ENCODE results near the gene SIM2. TPM values are rescaled to one million over a fixed set of nuclear protein-coding genes. Genes with fewer than 3 reads are reported as not detected.

The SIM2 gene
- total and polyA plus RNA-seq, 2 donors (not counting 1 experiment from before 2014, with no cell fraction given): 0.22 TPM; not detected in 1

GRCh38 chr21:36664662-36664990 lies 34.3 kb upstream of the SIM2 start:
- Histone ChIP-seq H3K4me1 (ENCODE audit: control insufficient read depth, extremely low read depth, insufficient read depth, low read length) (no peaks in the 10 kb centered on the region), H3K4me3 (replicated peaks in 1 of 4; ENCODE audit: control extremely low read depth in 1 of 4, insufficient read depth in 1 of 4, low read depth in 3 of 4, low read length in 4 of 4) (no peak overlapping the region), H3K27ac (ENCODE audit: insufficient read depth, low read length) (no peak overlapping the region), H3K4me2 (ENCODE audit: extremely low read depth, insufficient read depth, low read length) (no peak overlapping the region), H3K36me3 (ENCODE audit: control insufficient read depth, insufficient read depth, low read length) (no peaks in the 10 kb centered on the region), H4K20me1 (ENCODE audit: control insufficient read depth, extremely low read depth, insufficient read depth, low read length) (no peaks in the 10 kb centered on the region), H3K9ac (ENCODE audit: insufficient read depth, low read length) (no peak overlapping the region), H3K79me2 (ENCODE audit: control insufficient read depth, insufficient read depth, low read length) (no peaks in the 10 kb centered on the region), H3K27me3 (ENCODE audit: control insufficient read depth, insufficient read depth, low read length) (peaks cover 25% of the 10 kb centered on the region), H3K9me3 (ENCODE audit: control insufficient read depth, insufficient read depth, low read depth, low read length) (no peaks in the 10 kb centered on the region), H2AFZ (ENCODE audit: low read length) (no peak overlapping the region)
- no peak for DNase-seq (ENCODE audit: low read depth in 2 of 2)
- TF ChIP-seq CTCF (conservative IDR thresholded peaks at IDR 0.05 in 1 of 2, IDR thresholded peaks at IDR 0.05 in 1 of 2; ENCODE audit: low read depth in 1 of 2, low read length in 2 of 2): no peak

- H3K4me2 ChIP-seq (ENCODE audit: extremely low read depth, insufficient read depth, low read length): no peak overlapping the region
These were observed 33.1 kb upstream of the SIM2 start for GRCh38 chr21:36665806-36666205.

DNA sequence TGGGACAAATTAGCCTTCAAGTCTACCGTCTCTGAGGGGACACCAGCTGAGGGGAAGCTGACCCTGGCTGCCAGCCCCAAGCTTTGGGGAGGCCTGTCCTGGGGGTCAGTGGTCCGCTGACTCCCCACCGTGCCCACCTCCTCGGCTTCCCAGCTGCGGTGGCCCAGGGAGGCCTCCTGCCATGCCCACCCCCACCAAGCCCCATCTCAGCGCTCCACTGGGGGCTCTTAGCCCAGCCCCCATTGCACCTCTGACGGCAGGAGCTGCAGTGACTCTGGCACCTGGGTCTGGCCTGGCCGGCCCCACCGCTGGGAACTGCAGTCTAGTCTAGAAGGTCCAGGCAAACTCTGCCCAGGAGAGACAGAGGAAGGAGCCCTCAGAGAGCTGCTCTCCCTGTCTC lies 30.2 kb upstream of the SIM2 start:
- Histone ChIP-seq H3K36me3 (ENCODE audit: control insufficient read depth, insufficient read depth, low read length) (no peaks in the 10 kb centered on the region), H4K20me1 (ENCODE audit: control insufficient read depth, extremely low read depth, insufficient read depth, low read length) (no peaks in the 10 kb centered on the region), H3K4me2 (ENCODE audit: extremely low read depth, insufficient read depth, low read length) (no peak overlapping the region), H3K4me3 (replicated peaks in 1 of 4; ENCODE audit: control extremely low read depth in 1 of 4, insufficient read depth in 1 of 4, low read depth in 3 of 4, low read length in 4 of 4) (no peak overlapping the region), H3K27ac (ENCODE audit: insufficient read depth, low read length) (no peak overlapping the region), H3K9ac (ENCODE audit: insufficient read depth, low read length) (no peak overlapping the region), H2AFZ (ENCODE audit: low read length) (no peak overlapping the region), H3K27me3 (ENCODE audit: control insufficient read depth, insufficient read depth, low read length) (peaks cover 21% of the 10 kb centered on the region), H3K79me2 (ENCODE audit: control insufficient read depth, insufficient read depth, low read length) (no peaks in the 10 kb centered on the region), H3K4me1 (ENCODE audit: control insufficient read depth, extremely low read depth, insufficient read depth, low read length) (no peaks in the 10 kb centered on the region), H3K9me3 (ENCODE audit: control insufficient read depth, insufficient read depth, low read depth, low read length) (no peaks in the 10 kb centered on the region)
- no peak for DNase-seq (ENCODE audit: low read depth in 2 of 2)
- TF ChIP-seq CTCF (conservative IDR thresholded peaks at IDR 0.05 in 1 of 2, IDR thresholded peaks at IDR 0.05 in 1 of 2; ENCODE audit: low read depth in 1 of 2, low read length in 2 of 2) (no peak), EZH2 (IDR thresholded peaks at IDR 0.05; ENCODE audit: low read length, missing control alignments) (no peak)

More at GRCh38 chr21:36665806-36666205, 33.1 kb upstream of the SIM2 start:
- no peaks in the 10 kb centered on the region for H3K36me3 ChIP-seq (ENCODE audit: control insufficient read depth, insufficient read depth, low read length)
- TF ChIP-seq CTCF (conservative IDR thresholded peaks at IDR 0.05 in 1 of 2, IDR thresholded peaks at IDR 0.05 in 1 of 2; ENCODE audit: low read depth in 1 of 2, low read length in 2 of 2) (no peak), EZH2 (IDR thresholded peaks at IDR 0.05; ENCODE audit: low read length, missing control alignments) (no peak)
- DNase-seq (ENCODE audit: low read depth in 2 of 2): no peak
- no peaks in the 10 kb centered on the region for H3K9me3 ChIP-seq (ENCODE audit: control insufficient read depth, insufficient read depth, low read depth, low read length)
- peaks cover 22% of the 10 kb centered on the region for H3K27me3 ChIP-seq (ENCODE audit: control insufficient read depth, insufficient read depth, low read length)
- no peaks in the 10 kb centered on the region for H3K79me2 ChIP-seq (ENCODE audit: control insufficient read depth, insufficient read depth, low read length)
- H2AFZ ChIP-seq (ENCODE audit: low read length): no peak overlapping the region
- no peak overlapping the region for H3K27ac ChIP-seq (ENCODE audit: insufficient read depth, low read length)
- no peaks in the 10 kb centered on the region for H4K20me1 ChIP-seq (ENCODE audit: control insufficient read depth, extremely low read depth, insufficient read depth, low read length)
- H3K9ac ChIP-seq (ENCODE audit: insufficient read depth, low read length): no peak overlapping the region
- H3K4me1 ChIP-seq (ENCODE audit: control insufficient read depth, extremely low read depth, insufficient read depth, low read length): no peaks in the 10 kb centered on the region
- H3K4me3 ChIP-seq (replicated peaks in 1 of 4; ENCODE audit: control extremely low read depth in 1 of 4, insufficient read depth in 1 of 4, low read depth in 3 of 4, low read length in 4 of 4): no peak overlapping the region
